ENCODE results near the gene CD1E.

- no peak for TF ChIP-seq POLR2AphosphoS5 (IDR thresholded peaks at IDR 0.05)
- no peak for TF ChIP-seq POLR2A (IDR thresholded peaks at IDR 0.05)
Observed at GRCh38 chr1:158357441-158357840, 3.7 kb downstream of the CD1E start.
